ENCODE results near the gene FBXW11.
"Not testable (repeated sequence)": the region's sequence is repeated elsewhere in the genome, so short reads cannot be mapped to it uniquely, and the experiment has no call there.

FBXW11 gene

DNA sequence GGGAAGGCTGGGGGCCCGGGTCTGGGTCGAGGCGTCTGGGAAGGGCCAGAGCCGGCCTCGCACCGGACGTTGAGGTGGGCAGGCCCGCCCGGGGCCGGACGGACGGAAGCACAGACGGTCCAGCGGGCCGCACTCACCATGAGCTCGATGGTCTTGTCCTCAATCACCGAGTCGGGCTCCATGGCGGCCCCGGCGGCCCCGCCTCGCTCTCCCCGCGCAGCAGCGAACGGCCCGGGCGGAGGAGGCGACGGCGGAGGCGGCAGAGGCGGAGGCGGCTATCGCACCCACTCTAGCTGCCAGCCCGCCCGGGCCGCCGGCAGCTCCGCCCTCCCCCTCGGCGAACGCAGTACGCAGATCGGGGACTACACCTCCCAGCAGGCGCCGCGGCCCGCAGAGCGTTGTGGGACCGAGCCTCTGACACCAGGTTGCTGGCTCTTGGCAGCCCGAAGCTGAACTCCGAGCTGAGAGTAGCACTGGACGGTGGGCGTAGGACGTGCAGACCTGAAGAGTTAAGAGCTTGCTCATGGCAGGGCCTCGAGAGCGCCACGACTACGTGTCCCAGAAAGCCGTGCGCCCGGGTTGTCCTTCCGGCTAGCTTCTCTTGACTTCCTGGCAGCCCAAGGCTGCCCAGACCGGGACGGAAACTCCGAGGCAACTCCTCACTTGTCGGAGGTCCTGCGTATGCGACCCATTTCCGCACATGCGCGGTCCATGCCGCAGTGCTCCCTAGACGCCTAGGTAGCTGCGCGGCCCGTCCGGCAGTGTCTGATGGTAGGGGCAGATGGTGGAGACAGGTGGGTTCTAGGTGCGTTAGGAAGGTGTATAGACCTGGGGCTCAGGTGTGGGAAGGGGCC lies at the start of gene FBXW11:
FBXW11 (minus strand) TSS at position 318 of the 854 bp plus-strand sequence; CDS start at position 182, 136 bp downstream.
- DNase-seq: peak; percentile 94 to 97

GRCh38 chr5:172055996-172056395 lies 49.6 kb upstream of the FBXW11 start:
- DNase-seq: no peak

DNA sequence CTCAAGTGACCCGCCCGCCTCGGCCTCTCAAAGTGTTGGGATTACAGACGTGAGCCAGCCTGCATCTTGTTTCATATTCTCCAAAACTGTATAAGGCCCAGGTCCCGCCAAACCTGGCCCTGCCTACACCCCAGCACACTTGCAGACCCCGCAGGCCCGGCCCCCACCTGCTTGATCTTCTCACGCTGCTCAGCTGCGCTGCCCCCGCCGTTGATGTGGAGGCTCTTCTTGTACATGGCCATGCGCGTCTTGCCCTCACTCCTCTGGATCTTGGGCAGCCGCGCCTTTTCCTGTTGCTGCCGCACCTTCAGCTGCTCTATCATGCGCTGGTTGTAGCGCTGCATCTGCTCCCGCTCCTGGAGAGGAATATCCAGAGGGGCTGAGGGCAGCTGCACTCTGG lies 49.0 kb upstream of the FBXW11 start:
- DNase-seq: no peak

DNA sequence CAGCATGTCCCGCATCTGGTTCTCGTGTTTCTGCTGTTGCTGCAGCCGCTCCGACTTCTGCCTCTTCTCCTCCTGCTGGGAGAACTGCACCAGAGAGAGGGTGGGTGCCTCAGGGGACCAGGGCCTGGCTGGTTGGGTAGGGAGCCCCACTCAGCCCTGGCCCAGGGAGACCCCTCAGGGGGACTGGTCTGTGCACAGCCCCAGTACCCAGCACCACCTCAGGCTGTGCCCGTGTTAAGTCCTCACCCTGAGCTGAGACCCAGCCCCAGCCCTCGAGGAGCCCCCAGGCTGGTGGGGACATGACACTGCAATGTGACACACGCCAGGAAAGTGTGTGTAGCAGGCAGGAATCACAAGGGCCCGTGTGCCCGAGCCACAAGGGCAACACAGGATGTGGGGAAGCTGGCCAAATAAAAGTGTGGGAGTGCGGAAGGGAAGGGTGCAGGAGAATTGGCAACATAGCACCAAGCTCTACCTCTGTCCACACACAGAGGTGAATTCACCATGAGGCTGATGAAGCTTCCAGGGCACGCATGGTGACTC lies 48.2 kb upstream of the FBXW11 start:
- DNase-seq: no peak

DNA sequence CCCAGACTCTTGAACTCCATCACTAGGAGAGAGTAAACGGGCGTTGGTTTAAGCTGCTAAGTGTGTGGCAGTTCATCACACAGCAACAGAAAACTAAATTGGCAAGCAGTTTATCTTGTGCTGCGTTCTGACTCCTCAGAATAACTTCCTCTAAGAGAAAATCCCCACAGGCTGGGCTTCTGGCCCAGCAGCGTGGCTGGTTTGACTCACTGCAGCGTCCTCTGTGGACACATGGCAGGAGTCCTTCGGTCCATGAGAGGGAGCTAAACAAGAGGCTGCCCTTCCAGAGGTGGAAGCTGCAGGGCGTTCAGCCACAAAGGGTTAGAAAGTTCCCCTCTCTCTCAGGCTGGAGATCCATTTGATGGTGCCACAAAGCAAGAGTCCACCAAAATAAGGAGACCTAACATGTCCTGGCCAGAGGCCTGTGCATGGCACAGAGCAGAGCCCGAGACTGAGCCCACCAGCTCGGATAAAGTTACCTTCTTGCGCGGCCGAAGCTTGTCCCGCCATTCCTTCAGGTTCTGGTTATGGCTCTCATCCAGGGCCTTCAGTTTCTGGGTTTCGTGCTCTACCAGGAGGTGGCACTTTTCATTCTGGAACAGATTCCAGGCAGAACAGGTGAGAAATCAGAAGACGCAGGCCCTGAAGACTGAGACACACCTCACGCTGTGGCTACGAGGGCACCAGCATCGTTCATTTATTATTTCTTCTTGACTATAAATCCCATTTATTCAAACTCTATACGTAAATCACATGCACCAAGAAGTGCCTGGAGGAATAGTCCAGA lies 46.2 kb upstream of the FBXW11 start:
- no peak for DNase-seq

- DNase-seq: no peak
Observed at GRCh38 chr5:172051643-172052339, 45.4 kb upstream of the FBXW11 start.

DNA sequence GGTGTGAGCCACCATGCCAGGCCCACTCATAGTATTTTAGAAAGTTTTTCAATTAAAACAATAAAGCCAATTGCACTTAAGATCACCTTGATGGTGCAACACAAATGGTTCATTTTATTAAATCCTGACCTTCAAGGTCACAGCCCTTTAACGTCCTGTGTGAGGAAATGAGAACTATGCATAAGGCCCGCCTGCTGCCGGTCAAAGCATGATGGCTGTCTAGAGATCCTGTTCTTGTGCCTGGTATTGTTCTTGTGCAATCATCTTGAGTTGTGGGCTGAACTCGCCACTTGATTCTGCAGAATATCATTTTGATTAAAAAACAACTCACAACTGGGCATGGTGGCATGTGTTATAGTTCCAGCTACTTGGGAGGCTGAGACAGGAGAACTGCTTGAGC lies 43.6 kb upstream of the FBXW11 start:
- DNase-seq: no peak

DNA sequence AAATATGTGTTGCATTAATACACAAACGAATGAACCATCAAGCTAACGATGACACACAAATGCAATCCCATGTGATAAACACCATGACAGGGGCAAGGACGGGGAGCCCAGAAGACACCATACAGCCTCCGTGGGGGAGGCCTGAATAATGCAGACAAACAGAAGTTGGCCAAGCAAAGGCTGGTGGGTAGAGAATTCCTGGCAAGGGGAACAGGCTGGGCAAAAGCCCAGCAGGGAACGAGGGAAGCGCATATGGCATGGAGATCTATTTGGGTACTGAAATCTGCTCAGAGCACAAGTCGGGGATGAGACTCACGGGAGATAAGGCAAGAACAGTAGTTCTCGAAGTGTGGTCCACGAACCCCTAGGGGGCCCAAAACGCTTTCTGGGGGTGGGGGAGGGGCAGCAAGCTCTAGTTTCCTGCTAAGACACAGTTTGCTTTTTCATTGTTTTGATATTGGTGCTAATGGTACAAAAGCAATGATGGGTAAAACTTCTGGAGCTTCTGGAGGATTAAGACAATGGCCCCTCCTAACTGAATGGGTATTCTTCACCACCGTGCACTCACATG lies 42.9 kb upstream of the FBXW11 start:
- DNase-seq: no peak

DNA sequence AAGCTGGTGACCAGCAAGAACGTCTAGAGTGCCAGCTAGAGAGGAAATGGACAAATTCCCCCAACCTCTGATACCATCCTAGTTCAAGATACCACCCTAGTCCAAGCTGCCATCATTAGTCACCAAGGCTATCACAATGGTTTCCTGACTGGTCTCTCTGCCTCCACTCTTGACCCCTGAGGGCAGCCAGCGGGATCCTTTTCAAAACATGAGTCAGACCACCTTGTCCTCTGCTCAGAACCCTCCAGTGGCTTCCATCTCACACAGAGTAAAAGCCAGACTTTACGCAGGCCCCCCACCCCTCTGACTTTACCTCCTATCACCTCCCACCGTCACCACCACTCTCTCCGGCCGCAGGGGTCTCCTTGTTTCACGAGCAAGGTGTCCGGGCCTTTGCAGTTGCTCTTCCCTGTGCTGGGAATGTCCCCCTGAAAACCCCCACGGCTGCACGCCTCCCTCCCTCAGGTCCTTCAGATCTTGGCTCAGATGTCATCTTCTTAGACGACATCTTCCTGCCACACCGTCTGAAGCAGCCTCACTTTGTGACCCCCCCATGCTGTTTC lies 42.2 kb upstream of the FBXW11 start:
- DNase-seq: no peak

DNA sequence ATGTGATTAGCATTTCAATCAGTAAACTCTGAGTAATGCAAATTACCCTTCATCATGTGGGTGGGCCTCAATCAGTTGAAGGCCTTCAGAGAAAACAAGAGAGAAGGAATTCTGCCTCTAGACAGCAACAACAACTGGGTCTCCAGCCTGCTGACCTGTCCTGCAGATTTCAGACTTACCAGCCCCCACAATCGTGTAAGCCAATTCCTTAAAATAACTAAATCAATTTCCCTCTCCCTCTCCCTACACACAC lies 41.7 kb upstream of the FBXW11 start:
- DNase-seq: no peak

DNA sequence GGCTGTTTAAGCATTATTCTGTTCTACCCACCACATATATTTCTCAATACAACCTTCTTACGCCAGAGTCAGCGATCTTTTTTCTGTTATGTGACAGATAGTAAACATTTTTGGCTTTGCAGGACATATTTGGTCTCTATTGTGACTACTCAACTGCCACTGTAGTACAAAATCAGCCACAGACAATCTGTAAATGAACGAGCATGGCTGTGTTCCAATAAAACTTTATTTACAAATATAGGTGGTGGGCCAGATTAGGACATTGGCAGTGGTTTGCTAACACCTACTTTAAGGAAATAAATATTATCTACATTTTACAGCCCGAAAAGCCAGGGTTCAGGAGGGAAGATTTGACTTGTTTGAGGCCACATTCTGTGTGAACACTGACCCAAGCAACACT lies 40.2 kb upstream of the FBXW11 start:
- DNase-seq: no peak

- no peak for DNase-seq
Observed at GRCh38 chr5:172045315-172045632, 38.8 kb upstream of the FBXW11 start.

DNA sequence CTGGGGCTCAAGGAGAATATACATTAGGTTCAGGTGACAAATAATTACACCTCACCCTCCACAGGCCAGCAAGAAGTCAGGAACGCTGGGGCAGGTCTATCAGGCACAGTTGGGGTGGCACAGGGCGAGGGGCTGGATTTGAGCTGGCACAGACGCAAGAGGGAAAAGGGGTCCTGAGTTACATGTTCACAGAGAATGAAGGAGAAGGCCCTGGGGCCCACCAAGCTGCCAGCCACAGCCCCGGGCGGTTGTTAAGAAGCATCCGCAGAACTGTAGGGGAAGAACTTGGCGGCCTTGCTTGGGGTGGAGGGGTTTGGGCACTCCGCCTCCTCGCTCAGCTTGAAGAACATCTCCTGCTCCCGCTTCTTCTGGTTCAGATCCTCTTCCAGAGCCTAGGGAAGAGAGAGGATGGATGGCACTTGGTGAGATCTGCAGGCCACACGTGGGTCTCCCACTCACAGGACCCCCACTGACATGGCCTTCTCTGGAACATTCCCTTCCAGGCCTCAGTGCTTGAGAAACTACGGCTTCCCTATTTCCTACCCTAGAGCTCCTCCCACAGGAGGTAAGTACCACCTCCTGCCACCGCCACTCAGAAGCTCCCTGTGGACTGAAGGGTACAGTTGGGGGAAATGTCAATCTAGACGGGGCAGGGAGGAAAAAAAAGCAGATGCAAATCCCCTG lies 38.3 kb upstream of the FBXW11 start:
- DNase-seq: no peak

GRCh38 chr5:172043865-172044264 lies 37.4 kb upstream of the FBXW11 start:
- no peak for DNase-seq

- no peak for DNase-seq
Observed at GRCh38 chr5:172042183-172042582, 35.7 kb upstream of the FBXW11 start.

DNA sequence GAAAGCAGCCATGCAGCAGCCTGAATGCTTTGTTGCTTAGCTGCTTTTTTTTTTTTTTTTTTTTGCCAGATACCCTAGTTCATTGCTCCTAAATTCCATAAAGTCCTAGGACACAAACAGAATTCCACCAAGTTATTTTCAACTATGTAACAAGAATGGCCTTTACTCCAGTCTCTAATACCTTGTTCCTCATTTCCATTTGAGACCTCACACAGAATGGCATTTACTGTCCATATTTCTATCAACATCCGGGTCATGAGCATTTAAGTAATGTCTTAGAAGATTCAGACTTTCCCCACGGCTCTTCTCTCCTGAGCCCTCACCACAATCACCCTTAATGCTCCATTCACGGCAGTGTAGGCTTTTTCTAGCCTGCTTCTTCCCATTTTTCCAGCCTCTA lies 31.7 kb upstream of the FBXW11 start:
- DNase-seq: no peak

DNA sequence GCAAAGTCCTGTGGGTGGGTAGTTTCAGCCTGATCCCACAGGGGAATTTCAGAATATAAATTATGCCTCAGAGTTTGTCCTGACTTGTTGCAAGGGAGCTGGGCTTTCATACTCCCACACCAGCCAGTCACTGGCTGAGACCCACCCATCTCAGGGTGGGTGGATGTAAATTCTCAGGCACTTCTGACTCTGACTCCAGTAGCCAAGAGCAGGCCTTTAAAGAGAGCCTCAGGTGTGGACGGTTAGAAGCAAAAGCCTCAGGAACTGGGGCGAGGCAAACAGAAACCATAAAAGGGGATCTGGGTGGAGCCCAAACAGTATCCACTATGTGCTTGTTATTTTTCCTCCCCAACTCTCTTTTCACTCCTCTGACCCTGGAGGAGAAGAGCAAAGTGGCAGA lies 28.6 kb upstream of the FBXW11 start:
- DNase-seq: no peak

- no peak for DNase-seq
Observed at GRCh38 chr5:172031894-172032461, 25.5 kb upstream of the FBXW11 start.

GRCh38 chr5:172029876-172030275 lies 23.4 kb upstream of the FBXW11 start:
- DNase-seq: no peak

- no peak for DNase-seq
Observed at GRCh38 chr5:172028167-172028566, 21.7 kb upstream of the FBXW11 start.

DNA sequence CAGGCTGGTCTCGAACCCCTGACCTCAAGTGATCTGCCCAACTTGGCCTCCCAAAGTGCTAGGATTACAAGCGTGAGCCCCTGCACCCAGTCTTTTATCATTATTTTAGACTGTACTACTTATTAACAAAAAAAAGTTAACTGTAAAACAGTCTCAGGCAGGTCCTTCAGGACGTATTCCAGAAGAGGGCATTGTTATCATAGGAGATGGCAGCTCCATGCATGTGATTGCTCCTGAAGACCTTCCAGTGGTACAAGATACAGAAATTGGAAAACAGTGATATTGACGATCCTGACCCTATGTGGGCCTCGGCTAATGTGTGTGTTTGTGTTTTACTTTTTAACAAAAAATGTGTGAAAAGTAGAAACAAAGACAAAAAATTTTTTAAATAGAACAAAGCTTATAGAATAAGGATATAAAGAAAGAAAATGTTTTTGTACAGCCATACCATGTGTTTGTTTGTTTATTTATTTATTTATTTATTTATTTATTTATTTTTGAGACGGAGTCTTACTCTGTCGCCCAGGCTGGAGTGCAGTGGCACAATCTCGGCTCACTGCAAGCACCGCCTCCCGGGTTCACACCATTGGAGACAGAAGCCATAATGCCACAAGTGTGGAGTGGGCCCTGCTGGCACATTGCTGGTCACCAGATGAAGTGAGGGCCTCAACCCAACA lies 13.8 kb upstream of the FBXW11 start:
- not testable (repeated sequence) for DNase-seq

Data from SHP77 (cell line).